ENCODE measurements around the gene ZBTB39. TPM values are rescaled to one million over a fixed set of nuclear protein-coding genes. Genes with fewer than 3 reads are reported as not detected.

ZBTB39 gene
- polyA plus RNA-seq, 1 donor from 2014 or later: 6.4 TPM

GRCh38 chr12:57049890-57050289, 43.5 kb upstream of the ZBTB39 start, which contains the start of gene MYO1A:
MYO1A (minus strand) TSS chr12:57050129; CDS start chr12:57048323, 1,806 bp downstream.
- Histone ChIP-seq H3K9ac (ENCODE audit: low read length) (no peak within 1 kb of the TSS), H3K9me3 (ENCODE audit: low read length) (no peaks in the 10 kb centered on the region), H3K9me2 (ENCODE audit: insufficient read depth, low read length) (no peaks in the 10 kb centered on the region), H2AFZ (ENCODE audit: low read depth, low read length) (no peak within 1 kb of the TSS), H3K4me2 (ENCODE audit: low read length) (no peak within 1 kb of the TSS), H3K27ac (ENCODE audit: low read length) (no peak within 1 kb of the TSS), H3K79me2 (replicated peaks; ENCODE audit: insufficient read depth, low read length) (no peaks in the 10 kb centered on the region), H3F3A (ENCODE audit: insufficient read depth, low read length, poor library complexity, severe bottlenecking) (no peaks in the 10 kb centered on the region), H4K20me1 (ENCODE audit: insufficient read depth) (no peaks in the 10 kb centered on the region), H3K27me3 (ENCODE audit: insufficient read depth, low read depth, low read length) (no peaks in the 10 kb centered on the region), H3K36me3 (ENCODE audit: insufficient read depth, low read length) (no peaks in the 10 kb centered on the region), H3K4me3 (ENCODE audit: low read length) (no peak within 1 kb of the TSS)
- TF ChIP-seq RAD21 (conservative IDR thresholded peaks at IDR 0.05) (no peak), EZH2 (IDR thresholded peaks at IDR 0.05; ENCODE audit: borderline replicate concordance, insufficient read depth, low read length, poor library complexity, severe bottlenecking) (no peak), REST (IDR thresholded peaks at IDR 0.05; ENCODE audit: borderline replicate concordance) (no peak), POLR2AphosphoS5 (IDR thresholded peaks at IDR 0.05) (no peak), EP300 (conservative IDR thresholded peaks at IDR 0.05; ENCODE audit: poor library complexity, severe bottlenecking) (no peak), SMC3 (conservative IDR thresholded peaks at IDR 0.05; ENCODE audit: poor library complexity) (no peak), MXI1 (conservative IDR thresholded peaks at IDR 0.05; ENCODE audit: poor library complexity, severe bottlenecking) (no peak), TAF1 (IDR thresholded peaks at IDR 0.05; ENCODE audit: low read depth) (no peak)
- TF ChIP-seq, protein P1, sequence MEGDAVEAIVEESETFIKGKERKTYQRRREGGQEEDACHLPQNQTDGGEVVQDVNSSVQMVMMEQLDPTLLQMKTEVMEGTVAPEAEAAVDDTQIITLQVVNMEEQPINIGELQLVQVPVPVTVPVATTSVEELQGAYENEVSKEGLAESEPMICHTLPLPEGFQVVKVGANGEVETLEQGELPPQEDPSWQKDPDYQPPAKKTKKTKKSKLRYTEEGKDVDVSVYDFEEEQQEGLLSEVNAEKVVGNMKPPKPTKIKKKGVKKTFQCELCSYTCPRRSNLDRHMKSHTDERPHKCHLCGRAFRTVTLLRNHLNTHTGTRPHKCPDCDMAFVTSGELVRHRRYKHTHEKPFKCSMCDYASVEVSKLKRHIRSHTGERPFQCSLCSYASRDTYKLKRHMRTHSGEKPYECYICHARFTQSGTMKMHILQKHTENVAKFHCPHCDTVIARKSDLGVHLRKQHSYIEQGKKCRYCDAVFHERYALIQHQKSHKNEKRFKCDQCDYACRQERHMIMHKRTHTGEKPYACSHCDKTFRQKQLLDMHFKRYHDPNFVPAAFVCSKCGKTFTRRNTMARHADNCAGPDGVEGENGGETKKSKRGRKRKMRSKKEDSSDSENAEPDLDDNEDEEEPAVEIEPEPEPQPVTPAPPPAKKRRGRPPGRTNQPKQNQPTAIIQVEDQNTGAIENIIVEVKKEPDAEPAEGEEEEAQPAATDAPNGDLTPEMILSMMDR (IDR thresholded peaks at IDR 0.05; ENCODE audit: poor library complexity, severe bottlenecking): no peak

GRCh38 chr12:57049119-57049446, 42.7 kb upstream of the ZBTB39 start:
- Histone ChIP-seq H2AFZ (ENCODE audit: low read depth, low read length) (no peak overlapping the region), H3K36me3 (ENCODE audit: insufficient read depth, low read length) (no peaks in the 10 kb centered on the region), H3K27ac (ENCODE audit: low read length) (no peak overlapping the region), H3K4me3 (ENCODE audit: low read length) (no peak overlapping the region), H4K20me1 (ENCODE audit: insufficient read depth) (no peaks in the 10 kb centered on the region), H3K27me3 (ENCODE audit: insufficient read depth, low read depth, low read length) (no peaks in the 10 kb centered on the region), H3K9me2 (ENCODE audit: insufficient read depth, low read length) (no peaks in the 10 kb centered on the region), H3K79me2 (replicated peaks; ENCODE audit: insufficient read depth, low read length) (no peaks in the 10 kb centered on the region), H3K9me3 (ENCODE audit: low read length) (no peaks in the 10 kb centered on the region), H3K9ac (ENCODE audit: low read length) (no peak overlapping the region), H3K4me2 (ENCODE audit: low read length) (no peak overlapping the region), H3F3A (ENCODE audit: insufficient read depth, low read length, poor library complexity, severe bottlenecking) (no peaks in the 10 kb centered on the region)
- TF ChIP-seq MXI1 (conservative IDR thresholded peaks at IDR 0.05; ENCODE audit: poor library complexity, severe bottlenecking): no peak
- TF ChIP-seq, protein P1 (IDR thresholded peaks at IDR 0.05; ENCODE audit: poor library complexity, severe bottlenecking): no peak
- TF ChIP-seq EZH2 (IDR thresholded peaks at IDR 0.05; ENCODE audit: borderline replicate concordance, insufficient read depth, low read length, poor library complexity, severe bottlenecking): no peak
- no peak for TF ChIP-seq SMC3 (conservative IDR thresholded peaks at IDR 0.05; ENCODE audit: poor library complexity)
- no peak for TF ChIP-seq REST (IDR thresholded peaks at IDR 0.05; ENCODE audit: borderline replicate concordance)
- no peak for TF ChIP-seq RAD21 (conservative IDR thresholded peaks at IDR 0.05)
- TF ChIP-seq POLR2AphosphoS5 (IDR thresholded peaks at IDR 0.05): no peak
- no peak for TF ChIP-seq EP300 (conservative IDR thresholded peaks at IDR 0.05; ENCODE audit: poor library complexity, severe bottlenecking)
- no peak for TF ChIP-seq TAF1 (IDR thresholded peaks at IDR 0.05; ENCODE audit: low read depth)
